Hepatocyte (in vitro differentiated cells): Measurements from ENCODE around the gene CCDC150. TPM values are rescaled to one million over a fixed set of nuclear protein-coding genes. Genes with fewer than 3 reads are reported as not detected.
A peak's percentile ranks its signal among the peaks of the same experiment; 100 is the strongest.

ENCODE experiments used
- DNase-seq: peaks from one replicate; pipeline ENCODE4 v3.0.0-alpha.2; 2016; ENCODE audit warnings: low spot score
- H2AFZ ChIP-seq: fragments of 200-600 bp; sonication (generic); 2 replicates; pipeline ENCODE4 v1.6.0; 2016; ENCODE audit warnings: antibody characterized with exemption, mild to moderate bottlenecking
- H3K27ac ChIP-seq: fragments of 200-600 bp; sonication (generic); 2 replicates; pipeline ENCODE4 v1.5.1; 2016; ENCODE audit warnings: mild to moderate bottlenecking
- H3K27me3 ChIP-seq: fragments of 200-600 bp; sonication (generic); 2 replicates; pipeline ENCODE4 v1.6.1; 2016
- H3K36me3 ChIP-seq: fragments of 200-600 bp; sonication (generic); replicated peaks from 2 replicates; pipeline ENCODE4 v1.5.1; 2016; ENCODE audit warnings: low read depth; ENCODE audit not compliant: insufficient read depth
- H3K4me1 ChIP-seq: fragments of 200-600 bp; sonication (generic); 2 replicates; pipeline ENCODE4 v1.5.1; 2016; ENCODE audit warnings: mild to moderate bottlenecking, moderate library complexity; ENCODE audit not compliant: insufficient read depth
- H3K4me2 ChIP-seq: fragments of 200-600 bp; sonication (generic); 2 replicates; pipeline ENCODE4 v1.6.0; 2016
- H3K4me3 ChIP-seq: fragments of 200-600 bp; sonication (generic); 2 replicates; pipeline ENCODE4 v1.5.1; 2016; ENCODE audit warnings: mild to moderate bottlenecking
- H3K79me2 ChIP-seq: fragments of 200-600 bp; sonication (generic); 2 replicates; pipeline ENCODE4 v1.6.0; 2017; ENCODE audit warnings: mild to moderate bottlenecking
- H3K9me2 ChIP-seq: fragments of 200-600 bp; sonication (generic); replicated peaks from 2 replicates; pipeline ENCODE4 v1.6.0; 2017; ENCODE audit warnings: mild to moderate bottlenecking; ENCODE audit not compliant: insufficient read depth
- H3K9me3 ChIP-seq: fragments of 200-600 bp; sonication (generic); 2 replicates; pipeline ENCODE4 v1.5.1; 2016; ENCODE audit warnings: low read depth, mild to moderate bottlenecking
- H4K20me1 ChIP-seq: fragments of 200-600 bp; sonication (generic); 2 replicates; pipeline ENCODE4 v1.6.0; 2016; ENCODE audit warnings: mild to moderate bottlenecking; ENCODE audit not compliant: insufficient read depth, poor library complexity, severe bottlenecking
- EZH2 ChIP-seq: fragments of 200-600 bp; sonication (generic); IDR thresholded peaks from 2 replicates; pipeline ENCODE4 v1.6.1; 2016; ENCODE audit warnings: antibody characterized with exemption, mild to moderate bottlenecking, borderline replicate concordance
- EZH2phosphoT487 ChIP-seq: fragments of 200-600 bp; sonication (generic); IDR thresholded peaks from one replicate; pipeline ENCODE4 v1.6.1; 2018; ENCODE audit warnings: antibody characterized with exemption, mild to moderate bottlenecking, low read depth, moderate library complexity; ENCODE audit not compliant: unreplicated experiment, severe bottlenecking
- WGBS: methylation state at CpG from one replicate; pipeline ENCODE4 v1.1.6; 2016; ENCODE audit warnings: low lambda C conversion rate; ENCODE audit errors: missing lambda C conversion rate; 5-methylcytosine and 5-hydroxymethylcytosine counted together
- polyA plus RNA-seq: library from polyadenylated mRNA; unstranded; fragments of >200 nt; fragmentation: Nextera tagmentation; extraction: Ambion mirVana; gene quantifications from 2 replicates; pipeline ENCODE4 v1.2.1, GENCODE V29; 2016
- total RNA-seq: library from RNA; depleted of rRNA; stranded (reverse); fragments of >200 nt; gene quantifications from 2 replicates; pipeline ENCODE4 v1.2.3, GENCODE V29; 2014
- TF ChIP-seq, protein P1 (sequence below): fragments of 200-600 bp; sonication (generic); IDR thresholded peaks from 2 replicates; pipeline ENCODE4 v1.5.1; 2016; ENCODE audit warnings: antibody characterized with exemption, mild to moderate bottlenecking; ENCODE audit not compliant: poor library complexity

CCDC150 gene
- total and polyA plus RNA-seq, 2 experiments from 2014 or later: 6.2 to 6.6 TPM

GRCh38 chr2:196613302-196613701, 26.2 kb upstream of the CCDC150 start:
- TF ChIP-seq, protein P1, sequence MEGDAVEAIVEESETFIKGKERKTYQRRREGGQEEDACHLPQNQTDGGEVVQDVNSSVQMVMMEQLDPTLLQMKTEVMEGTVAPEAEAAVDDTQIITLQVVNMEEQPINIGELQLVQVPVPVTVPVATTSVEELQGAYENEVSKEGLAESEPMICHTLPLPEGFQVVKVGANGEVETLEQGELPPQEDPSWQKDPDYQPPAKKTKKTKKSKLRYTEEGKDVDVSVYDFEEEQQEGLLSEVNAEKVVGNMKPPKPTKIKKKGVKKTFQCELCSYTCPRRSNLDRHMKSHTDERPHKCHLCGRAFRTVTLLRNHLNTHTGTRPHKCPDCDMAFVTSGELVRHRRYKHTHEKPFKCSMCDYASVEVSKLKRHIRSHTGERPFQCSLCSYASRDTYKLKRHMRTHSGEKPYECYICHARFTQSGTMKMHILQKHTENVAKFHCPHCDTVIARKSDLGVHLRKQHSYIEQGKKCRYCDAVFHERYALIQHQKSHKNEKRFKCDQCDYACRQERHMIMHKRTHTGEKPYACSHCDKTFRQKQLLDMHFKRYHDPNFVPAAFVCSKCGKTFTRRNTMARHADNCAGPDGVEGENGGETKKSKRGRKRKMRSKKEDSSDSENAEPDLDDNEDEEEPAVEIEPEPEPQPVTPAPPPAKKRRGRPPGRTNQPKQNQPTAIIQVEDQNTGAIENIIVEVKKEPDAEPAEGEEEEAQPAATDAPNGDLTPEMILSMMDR: no peak
- no peak for TF ChIP-seq EZH2
- TF ChIP-seq EZH2phosphoT487: no peak
- Histone ChIP-seq H3K9me3 (no peaks in the 10 kb centered on the region), H3K4me3 (no peak overlapping the region), H4K20me1 (no peaks in the 10 kb centered on the region), H3K27ac (no peak overlapping the region), H3K4me1 (peaks cover 5% of the 10 kb centered on the region), H3K36me3 (no peaks in the 10 kb centered on the region), H2AFZ (no peak overlapping the region), H3K4me2 (no peak overlapping the region), H3K9me2 (no peaks in the 10 kb centered on the region), H3K79me2 (no peaks in the 10 kb centered on the region), H3K27me3 (no peaks in the 10 kb centered on the region)
- WGBS: 84% methylated on average over 2 of the region's 2 CpGs
- no peak for DNase-seq

DNA sequence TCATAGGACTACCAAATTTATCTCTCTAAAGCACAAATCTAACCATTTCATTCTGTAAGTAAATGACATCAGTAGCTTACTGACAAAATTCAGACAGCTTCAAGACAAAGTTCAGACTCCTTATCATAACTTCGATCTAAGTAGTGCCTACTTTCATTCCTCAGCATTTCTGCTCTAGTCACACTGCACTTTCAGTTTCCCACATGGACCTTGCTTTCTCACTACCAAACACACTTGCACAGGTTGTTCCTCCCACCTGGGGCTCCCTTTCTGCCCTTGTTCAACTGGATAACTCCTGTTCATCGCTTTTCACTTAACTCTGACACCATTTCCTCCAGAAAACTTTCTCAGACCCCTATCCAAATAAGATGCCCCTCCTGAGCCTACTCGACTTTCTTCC, 22.1 kb upstream of the CCDC150 start:
- no peaks in the 10 kb centered on the region for H3K9me2 ChIP-seq
- no peak overlapping the region for H3K4me3 ChIP-seq
- no peaks in the 10 kb centered on the region for H3K9me3 ChIP-seq
- 76% methylated on average over 3 of the region's 3 CpGs for WGBS
- no peaks in the 10 kb centered on the region for H3K27me3 ChIP-seq
- no peak overlapping the region for H3K27ac ChIP-seq
- DNase-seq: peak; percentile 44
- H3K4me2 ChIP-seq: peak overlapping the region; percentile 28
- H3K36me3 ChIP-seq: no peaks in the 10 kb centered on the region
- peaks cover 5% of the 10 kb centered on the region for H3K4me1 ChIP-seq
- no peaks in the 10 kb centered on the region for H4K20me1 ChIP-seq
- H2AFZ ChIP-seq: no peak overlapping the region
- no peaks in the 10 kb centered on the region for H3K79me2 ChIP-seq
- TF ChIP-seq EZH2: no peak
- TF ChIP-seq, protein P1: no peak
- TF ChIP-seq EZH2phosphoT487: no peak

- Histone ChIP-seq H3K4me2 (no peak overlapping the region), H3K27me3 (no peaks in the 10 kb centered on the region), H4K20me1 (no peaks in the 10 kb centered on the region), H3K4me1 (peaks cover 5% of the 10 kb centered on the region), H2AFZ (no peak overlapping the region), H3K9me3 (no peaks in the 10 kb centered on the region), H3K36me3 (no peaks in the 10 kb centered on the region), H3K4me3 (no peak overlapping the region), H3K9me2 (no peaks in the 10 kb centered on the region), H3K79me2 (no peaks in the 10 kb centered on the region), H3K27ac (no peak overlapping the region)
- no peak for DNase-seq
- 99% methylated on average over 4 of the region's 4 CpGs for WGBS
- TF ChIP-seq, protein P1: no peak
- no peak for TF ChIP-seq EZH2phosphoT487
Observed at GRCh38 chr2:196618661-196619060, 20.9 kb upstream of the CCDC150 start.

- DNase-seq: no peak
- no peak overlapping the region for H2AFZ ChIP-seq
- H3K9me3 ChIP-seq: no peaks in the 10 kb centered on the region
- H3K4me1 ChIP-seq: no peaks in the 10 kb centered on the region
- H3K9me2 ChIP-seq: no peaks in the 10 kb centered on the region
- no peak for TF ChIP-seq EZH2phosphoT487
- no peak for TF ChIP-seq EZH2
- TF ChIP-seq, protein P1: no peak
- H3K79me2 ChIP-seq: no peaks in the 10 kb centered on the region
- no peaks in the 10 kb centered on the region for H3K27me3 ChIP-seq
- H3K4me3 ChIP-seq: no peak overlapping the region
- H3K4me2 ChIP-seq: no peak overlapping the region
- H4K20me1 ChIP-seq: no peaks in the 10 kb centered on the region
- no peak overlapping the region for H3K27ac ChIP-seq
- 74% methylated on average over 2 of the region's 2 CpGs for WGBS
- no peaks in the 10 kb centered on the region for H3K36me3 ChIP-seq
Observed at GRCh38 chr2:196630531-196630930, 9.0 kb upstream of the CCDC150 start.
